Spleen (tissue), 7 donors: ENCODE measurements around the gene STRBP.

ENCODE experiments used
- CTCF ChIP-seq, 11 experiments: fragments of 200-600 bp in 7 of 11; fragments of 450-650 bp in 4 of 11; sonication (generic) in 4 of 11; IDR thresholded peaks in 8 of 11; conservative IDR thresholded peaks in 3 of 11; 1 replicate in 7 of 11; 2 replicates in 4 of 11; pipeline versions ENCODE4 v1.4.0 to v1.8.0; 2016 to 2021; ENCODE audit warnings: antibody characterized with exemption in 11 of 11, inconsistent platforms in 4 of 11, mild to moderate bottlenecking in 1 of 11
- POLR2AphosphoS5 ChIP-seq, 3 donors: sonication (generic); formaldehyde crosslinking; IDR thresholded peaks; one replicate each; pipeline ENCODE4 v1.5.1; 2017; ENCODE audit warnings: antibody characterized with exemption in 3 of 3
- donor health status: DM: no; HTN: no; CAD: no; lungs with moderate emphysema.
- donor health status: DM: no; HTN: no; CAD: no.
- donor health status: DM: no; HTN: no; CAD: no.

- TF ChIP-seq POLR2AphosphoS5 (IDR thresholded peaks at IDR 0.05) (no peak), CTCF (IDR thresholded peaks at IDR 0.05 in 8 of 11, conservative IDR thresholded peaks at IDR 0.05 in 3 of 11) (no peak)
Observed at GRCh38 chr9:123150708-123151503, 117.5 kb downstream of the STRBP start.
